ENCODE results near the gene TSSC4. TPM values are rescaled to one million over a fixed set of nuclear protein-coding genes. Genes with fewer than 3 reads are reported as not detected.

Gene TSSC4
- total RNA-seq, 1 donor, result 54.8 TPM

- no peak for TF ChIP-seq CTCF (IDR thresholded peaks at IDR 0.05; ENCODE audit: insufficient read depth, low read depth, low read length)
- DNase-seq (ENCODE audit: low read depth), result no peak
- no peak overlapping the region for H3K4me3 ChIP-seq (ENCODE audit: low read depth, low read length)
These were observed 49.2 kb downstream of the TSSC4 start for GRCh38 chr11:2449548-2450320.

DNA sequence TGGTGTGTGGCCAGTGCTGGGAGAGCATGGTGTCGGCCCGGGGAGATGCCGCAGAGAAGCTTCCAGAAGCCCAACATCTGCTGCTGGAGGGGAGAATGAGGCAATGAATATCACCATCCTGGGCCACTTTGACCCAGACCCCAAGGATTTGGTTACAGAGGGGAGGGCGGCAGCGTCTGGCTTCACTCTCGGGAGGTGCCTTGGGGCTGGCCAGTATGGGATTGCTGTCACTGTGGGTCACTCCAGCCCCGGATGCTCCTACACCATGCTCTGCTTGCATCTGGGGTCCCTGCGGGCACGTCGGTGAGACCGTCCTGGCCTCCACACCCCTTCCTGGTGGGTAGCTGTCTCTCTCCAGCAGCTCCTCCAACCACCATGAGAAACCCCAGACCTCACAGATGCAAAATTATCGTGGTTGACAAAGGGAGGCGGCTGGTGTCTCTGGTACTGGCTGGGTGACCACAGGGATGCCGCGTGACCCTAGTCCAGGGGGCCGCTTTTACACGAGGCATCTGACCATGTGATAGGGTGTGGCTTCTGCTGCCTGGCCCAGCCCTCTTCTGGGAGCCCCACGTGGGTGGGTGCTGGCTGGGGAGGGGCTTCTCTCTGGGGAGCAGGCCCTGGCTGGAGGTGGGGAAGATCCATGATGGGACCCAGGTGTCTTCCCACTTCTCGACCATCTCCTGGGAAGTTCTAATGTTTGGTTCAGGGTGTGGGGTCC lies 49.9 kb downstream of the TSSC4 start:
- no peak for DNase-seq (ENCODE audit: low read depth)
- no peak overlapping the region for H3K4me3 ChIP-seq (ENCODE audit: low read depth, low read length)
- no peak for TF ChIP-seq CTCF (IDR thresholded peaks at IDR 0.05; ENCODE audit: insufficient read depth, low read depth, low read length)

DNA sequence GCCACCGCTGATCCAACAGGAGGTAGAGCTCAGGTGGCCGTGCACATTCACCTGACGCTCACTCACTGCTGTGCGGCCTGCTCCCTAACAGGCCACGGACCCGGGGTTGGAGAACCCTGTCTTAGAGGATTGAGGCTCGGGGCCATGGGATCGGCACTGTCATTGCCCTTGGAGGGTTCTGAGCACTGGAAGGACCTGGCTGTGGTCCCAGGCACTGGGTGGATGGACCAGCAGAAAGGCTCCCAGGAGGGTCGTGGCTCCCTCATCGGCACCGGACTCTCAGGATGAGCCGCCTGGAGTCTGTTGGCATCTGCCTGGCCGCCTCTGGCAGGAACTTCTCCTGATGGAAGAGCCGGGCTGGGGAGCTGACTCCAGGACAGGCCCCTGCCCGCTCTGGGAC lies 50.8 kb downstream of the TSSC4 start:
- DNase-seq (ENCODE audit: low read depth), result no peak
- TF ChIP-seq CTCF (IDR thresholded peaks at IDR 0.05; ENCODE audit: insufficient read depth, low read depth, low read length), result no peak
- no peak overlapping the region for H3K4me3 ChIP-seq (ENCODE audit: low read depth, low read length)

DNA sequence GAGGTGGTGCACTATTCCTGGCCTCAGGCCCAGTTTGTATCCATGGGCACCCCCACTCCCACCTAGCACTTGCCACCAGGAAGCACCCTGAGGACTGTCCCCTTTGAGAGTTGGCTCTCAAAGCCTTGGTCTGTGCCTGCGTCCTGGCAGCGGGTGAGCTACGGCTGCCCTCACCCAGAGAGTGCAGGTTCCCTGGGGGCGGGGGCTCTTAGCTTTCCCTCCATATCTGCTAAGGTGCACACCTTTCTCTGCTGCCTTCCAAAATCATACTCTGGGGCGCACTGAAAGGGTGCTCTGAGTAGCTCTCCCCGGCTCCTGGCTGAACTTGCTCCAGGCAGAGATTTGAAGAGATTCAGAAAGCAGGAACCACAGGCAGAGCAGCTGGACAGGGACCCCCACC lies 51.4 kb downstream of the TSSC4 start:
- no peak for DNase-seq (ENCODE audit: low read depth)
- H3K4me3 ChIP-seq (ENCODE audit: low read depth, low read length), result no peak overlapping the region
- no peak for TF ChIP-seq CTCF (IDR thresholded peaks at IDR 0.05; ENCODE audit: insufficient read depth, low read depth, low read length)

DNA sequence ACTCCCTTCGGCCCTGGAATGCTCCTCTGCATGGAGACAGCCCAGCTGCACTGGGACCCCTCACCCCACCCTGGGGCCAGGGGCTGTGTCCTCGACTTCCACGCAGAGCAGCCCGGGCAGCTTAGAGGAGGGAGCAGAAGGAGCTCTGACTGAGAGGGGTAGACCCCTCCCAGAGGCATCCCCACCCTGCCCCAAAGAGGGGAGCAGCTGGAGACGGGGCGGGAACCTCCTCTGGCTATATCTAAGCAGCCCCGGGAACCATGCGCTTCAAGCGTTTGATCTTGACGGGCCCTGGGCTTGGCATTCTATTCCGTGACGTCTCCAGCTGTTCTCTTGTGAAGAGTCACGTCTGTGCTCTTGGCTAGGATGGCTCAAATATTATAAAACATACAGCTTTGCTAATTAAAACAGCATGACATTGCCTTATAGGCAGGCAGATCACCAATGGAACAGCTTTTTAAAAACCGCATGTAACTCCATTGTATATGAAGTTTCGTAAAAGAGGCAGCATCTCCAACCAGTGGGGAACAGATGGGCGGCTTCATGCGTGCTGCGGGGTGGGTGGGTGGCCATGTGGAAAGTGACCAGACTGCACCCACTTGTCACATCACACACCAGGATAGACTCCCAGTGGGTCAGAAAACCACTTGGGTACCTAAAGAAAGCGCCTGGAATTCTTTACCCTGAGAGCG lies 51.9 kb downstream of the TSSC4 start:
- DNase-seq (ENCODE audit: low read depth), result no peak
- no peak overlapping the region for H3K4me3 ChIP-seq (ENCODE audit: low read depth, low read length)
- TF ChIP-seq CTCF (IDR thresholded peaks at IDR 0.05; ENCODE audit: insufficient read depth, low read depth, low read length), result no peak

DNA sequence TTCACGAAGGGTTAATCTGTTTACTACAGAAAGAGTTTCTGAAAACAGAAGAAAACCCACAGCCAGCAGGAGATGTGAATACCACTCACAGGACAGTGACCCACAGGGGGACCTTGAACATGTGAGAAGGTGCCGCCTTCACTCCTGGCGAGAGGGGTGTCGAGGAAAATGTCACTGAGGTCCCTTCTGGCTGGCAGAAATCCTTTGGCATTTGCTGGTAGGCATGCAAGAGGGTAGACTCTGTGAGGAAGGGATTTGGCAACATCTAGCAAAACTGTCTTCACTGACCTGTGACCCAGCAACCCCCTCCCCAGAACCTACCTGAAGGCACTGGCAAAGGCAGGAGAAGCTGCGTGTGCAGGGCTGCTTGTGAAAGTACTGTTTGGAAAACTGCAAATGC lies 52.9 kb downstream of the TSSC4 start:
- DNase-seq (ENCODE audit: low read depth), result no peak
- no peak for TF ChIP-seq CTCF (IDR thresholded peaks at IDR 0.05; ENCODE audit: insufficient read depth, low read depth, low read length)

More for the DNA sequence above, 52.9 kb downstream of the TSSC4 start:
- no peak overlapping the region for H3K4me3 ChIP-seq (ENCODE audit: low read depth, low read length)

Small RNA genes lying within 50 kb of the gene (small RNA-seq; reads per million reads assigned to genes)
- gene RF00019, result not detected

Other genes with a start within 250 kb of the TSSC4 start
- not detected in 2 replicates for gene INS, start 239.5 kb upstream of the TSSC4 start, total RNA-seq
- gene TH, start 228.9 kb upstream of the TSSC4 start, total RNA-seq, result not detected in 2 replicates
- gene ASCL2, start 130.2 kb upstream of the TSSC4 start, total RNA-seq, result not detected in 2 replicates
- not detected in 2 replicates for gene C11orf21, start 98.8 kb upstream of the TSSC4 start, total RNA-seq
- under 0.01 and 0.43 TPM in 2 replicates for gene TSPAN32, start 98.7 kb upstream of the TSSC4 start, total RNA-seq
- 220 and 257 TPM in 2 replicates for gene CD81, start 23.4 kb upstream of the TSSC4 start, total RNA-seq
- not detected in 2 replicates for gene TRPM5, start 43.8 kb downstream of the TSSC4 start, total RNA-seq
- gene KCNQ1, start 44.3 kb downstream of the TSSC4 start, total RNA-seq, result not detected in 2 replicates

Measured in fibroblast of villous mesenchyme (primary cell).